NCI-H345 treated with DMSO at 0.1 percent for 48 hours (cell line): ENCODE data around the gene PCDH9.

Source experiments
- DNase-seq: peaks from one replicate; lab custom pipeline; 2025; ENCODE audit not compliant: unreplicated experiment; lab: John Stamatoyannopoulos, UW

The PCDH9 gene

DNA sequence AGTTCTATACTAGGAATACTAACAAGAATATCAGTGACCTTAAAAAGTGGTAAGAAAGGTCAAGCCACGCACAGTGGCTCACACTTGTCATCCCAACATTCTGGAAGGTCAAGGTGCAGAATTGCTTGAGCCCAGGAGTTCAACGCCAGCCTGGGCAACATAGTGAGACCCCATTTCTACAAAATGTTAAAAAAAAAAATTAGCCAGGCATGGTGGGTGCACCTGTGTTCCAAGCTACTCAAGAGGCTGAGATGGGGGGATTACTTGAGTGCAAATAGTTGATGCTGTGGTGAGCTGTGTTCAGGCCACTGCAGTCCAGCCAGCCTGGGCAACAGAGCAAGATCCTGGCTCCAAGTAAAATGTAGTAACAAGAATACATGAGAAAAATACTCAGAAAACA lies 61.8 kb downstream of the PCDH9 start:
- no peak for DNase-seq

DNA sequence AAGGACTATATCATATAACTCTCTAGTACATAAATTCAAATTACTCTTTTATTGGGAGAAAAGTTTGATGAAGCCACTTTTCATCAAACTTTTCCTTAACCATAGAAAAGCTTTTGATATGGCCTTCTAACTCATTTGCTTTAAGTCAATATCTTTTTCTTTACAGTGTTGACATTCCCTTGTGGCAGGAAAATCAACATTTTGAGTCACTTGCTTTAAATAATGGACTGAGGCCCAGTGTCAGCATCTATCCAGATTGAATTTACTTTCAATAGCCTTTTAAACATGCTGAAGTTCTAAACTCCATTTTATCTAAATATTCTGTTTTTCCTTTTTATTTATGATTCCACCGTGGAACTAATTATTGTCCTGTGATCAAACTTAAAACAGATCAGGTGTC lies 62.7 kb downstream of the PCDH9 start:
- DNase-seq, result no peak

DNA sequence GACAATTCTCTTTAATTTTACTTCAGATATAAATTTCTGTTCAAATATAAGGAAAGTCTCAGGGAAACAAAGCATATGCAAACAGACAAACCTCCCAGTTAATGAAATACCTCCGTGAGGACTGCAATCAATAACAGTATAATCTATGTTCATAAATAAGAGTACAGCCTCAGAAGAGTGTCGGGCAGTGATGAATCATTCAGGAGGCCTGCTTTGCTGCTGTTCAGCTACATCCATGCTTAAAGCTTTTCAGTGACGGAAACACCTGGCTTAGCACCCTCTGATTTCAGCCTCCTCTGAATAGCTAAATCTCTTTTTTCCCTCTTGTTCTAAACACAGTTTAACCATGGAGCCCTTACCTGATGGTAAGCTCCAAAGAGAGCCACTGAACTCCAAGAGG lies 69.0 kb downstream of the PCDH9 start:
- DNase-seq, result no peak

DNA sequence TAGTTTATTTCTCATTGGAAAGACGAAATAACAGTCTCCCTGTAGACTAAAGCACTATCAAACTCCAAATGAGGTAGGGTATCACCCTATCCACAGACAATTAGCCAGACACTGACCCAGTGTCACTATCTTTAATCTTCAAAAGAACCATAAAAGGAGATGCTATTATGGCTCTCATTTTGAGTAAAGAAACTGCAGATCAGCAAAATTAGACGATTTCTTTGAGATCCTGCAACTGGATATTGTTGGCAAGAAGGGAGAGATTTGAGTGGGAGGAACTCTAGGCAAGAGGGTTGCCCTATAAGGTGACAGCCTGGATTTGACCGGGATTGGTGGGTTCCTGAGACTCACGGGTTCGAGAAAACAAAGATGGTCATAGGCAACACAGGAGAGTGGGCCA lies 71.2 kb downstream of the PCDH9 start:
- no peak for DNase-seq

DNA sequence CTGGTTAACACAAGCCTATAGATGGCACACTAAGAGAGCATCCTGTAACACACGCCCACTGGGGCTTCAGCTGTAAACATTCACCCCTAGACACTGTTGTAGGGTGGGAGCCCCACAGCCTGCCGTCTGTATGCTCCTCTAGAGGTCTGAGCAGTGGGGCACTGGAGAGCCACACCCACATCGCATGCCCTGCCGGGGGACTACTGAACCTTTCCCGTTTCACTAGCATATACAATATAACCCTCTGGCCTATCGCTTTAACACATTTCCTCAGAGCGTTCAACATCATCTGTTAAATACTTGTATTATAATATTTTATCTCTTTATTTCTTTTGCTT lies 73.4 kb downstream of the PCDH9 start:
- DNase-seq, result no peak

DNA sequence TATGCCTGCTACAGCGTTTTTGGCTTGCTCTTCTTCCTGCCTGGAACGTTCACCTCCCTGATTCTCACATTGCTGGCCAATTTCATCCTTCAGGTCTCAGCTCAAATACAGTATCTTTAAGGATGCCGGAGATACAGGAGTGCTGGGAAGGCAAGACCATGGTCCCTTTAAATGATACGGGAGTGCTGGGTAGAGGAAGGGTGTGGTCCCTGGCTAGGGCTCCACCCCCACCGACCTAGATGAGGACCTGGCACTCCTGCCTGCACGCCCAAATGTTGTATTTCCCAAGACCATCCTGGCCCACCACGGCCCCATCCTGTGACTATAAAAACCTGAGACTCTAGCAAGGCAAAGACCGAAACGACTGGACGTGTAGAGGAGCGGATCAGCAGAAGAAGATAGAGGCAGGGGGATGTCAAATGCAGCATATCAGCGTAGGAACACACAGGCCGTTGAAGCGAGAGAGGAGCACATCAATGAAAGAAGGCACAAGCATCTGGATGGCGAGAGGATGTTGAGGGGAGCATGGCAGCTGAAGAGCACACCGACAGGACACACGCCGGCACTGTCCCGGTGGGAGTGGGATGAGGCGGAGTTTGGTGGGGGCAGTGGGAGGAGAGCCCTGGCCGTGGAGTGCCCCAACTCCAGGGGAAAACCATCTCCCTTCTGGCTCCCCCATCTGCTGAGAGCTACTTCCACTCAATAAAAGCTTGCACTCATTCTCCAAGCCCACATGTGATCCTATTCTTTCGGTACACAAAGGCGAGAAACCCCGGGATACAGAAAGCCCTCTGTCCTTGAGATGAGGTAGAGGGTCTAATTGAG lies 74.0 kb downstream of the PCDH9 start:
- DNase-seq, result no peak

DNA sequence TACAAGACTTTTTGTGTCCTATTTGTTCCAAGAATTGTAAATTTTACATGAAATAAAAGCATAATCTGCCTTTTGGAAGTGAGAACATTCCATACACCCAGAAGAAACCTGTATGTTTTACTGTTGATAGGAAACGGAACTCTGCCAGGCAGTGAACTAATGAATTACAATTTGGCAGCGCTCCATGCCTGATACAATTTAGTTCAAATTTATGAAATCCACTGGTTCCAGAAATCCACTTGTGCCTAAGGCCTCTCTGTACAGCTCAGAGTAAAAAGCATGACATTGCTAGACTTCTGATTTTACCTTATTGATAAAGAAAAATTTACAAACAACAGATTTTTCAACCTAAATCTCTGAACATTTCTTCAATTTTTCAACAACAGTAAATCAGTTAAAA lies 78.1 kb downstream of the PCDH9 start:
- DNase-seq, result no peak

DNA sequence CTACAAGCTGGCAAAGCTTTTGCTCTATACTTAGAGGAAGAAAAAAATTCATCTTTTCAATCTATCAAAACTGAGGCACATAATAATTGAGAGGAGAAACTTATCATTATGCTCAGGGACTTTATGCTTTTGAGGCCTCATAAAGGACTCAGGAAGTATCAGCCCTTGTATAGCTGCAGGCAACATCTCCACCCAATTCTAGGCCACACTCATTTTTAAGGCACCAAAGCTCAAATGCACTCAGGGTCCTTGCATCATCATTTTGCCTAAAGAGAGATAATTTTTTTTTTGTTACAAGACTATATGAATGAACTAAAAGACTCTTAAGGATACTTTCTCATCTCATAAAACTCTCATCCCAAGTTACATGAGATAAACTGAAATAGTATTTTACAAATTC lies 78.5 kb downstream of the PCDH9 start:
- DNase-seq, result no peak

DNA sequence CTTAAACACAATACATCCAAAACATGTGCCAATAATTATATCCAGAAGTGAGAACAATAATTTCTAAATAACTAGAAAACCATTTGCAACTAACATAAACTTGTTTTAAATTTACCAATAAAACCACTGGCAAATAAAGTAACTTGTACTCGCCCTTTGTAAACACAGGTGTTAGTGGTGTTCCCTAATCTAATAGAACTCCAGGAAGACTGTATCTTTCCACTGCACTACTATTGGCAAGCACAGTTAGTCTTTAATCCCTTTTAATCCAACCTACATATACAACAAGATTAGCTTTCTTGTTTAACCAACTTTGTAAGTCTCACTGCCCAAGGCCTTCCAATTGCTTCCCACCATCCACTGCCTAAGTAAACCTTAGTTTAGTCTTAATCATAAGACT lies 79.5 kb downstream of the PCDH9 start:
- no peak for DNase-seq

DNA sequence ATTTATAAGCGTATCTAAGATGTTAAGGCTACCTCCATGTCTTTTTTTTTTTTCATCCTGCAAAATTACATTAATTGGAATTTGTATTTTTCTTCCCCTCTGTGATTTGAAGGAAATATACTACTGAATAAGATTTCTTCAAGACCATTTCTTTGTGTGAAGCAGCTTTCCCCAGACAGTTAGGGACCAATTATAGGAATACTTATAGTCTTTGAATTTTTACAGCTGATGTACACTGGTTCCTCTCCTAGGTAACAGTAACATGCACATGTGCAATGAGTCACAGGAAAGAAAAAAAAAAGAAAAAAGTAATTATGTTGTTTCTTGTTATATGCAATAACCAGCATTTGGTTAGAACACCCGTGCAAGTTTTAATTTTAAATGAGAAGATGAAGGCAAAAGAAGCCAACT lies 82.0 kb downstream of the PCDH9 start:
- DNase-seq, result no peak

DNA sequence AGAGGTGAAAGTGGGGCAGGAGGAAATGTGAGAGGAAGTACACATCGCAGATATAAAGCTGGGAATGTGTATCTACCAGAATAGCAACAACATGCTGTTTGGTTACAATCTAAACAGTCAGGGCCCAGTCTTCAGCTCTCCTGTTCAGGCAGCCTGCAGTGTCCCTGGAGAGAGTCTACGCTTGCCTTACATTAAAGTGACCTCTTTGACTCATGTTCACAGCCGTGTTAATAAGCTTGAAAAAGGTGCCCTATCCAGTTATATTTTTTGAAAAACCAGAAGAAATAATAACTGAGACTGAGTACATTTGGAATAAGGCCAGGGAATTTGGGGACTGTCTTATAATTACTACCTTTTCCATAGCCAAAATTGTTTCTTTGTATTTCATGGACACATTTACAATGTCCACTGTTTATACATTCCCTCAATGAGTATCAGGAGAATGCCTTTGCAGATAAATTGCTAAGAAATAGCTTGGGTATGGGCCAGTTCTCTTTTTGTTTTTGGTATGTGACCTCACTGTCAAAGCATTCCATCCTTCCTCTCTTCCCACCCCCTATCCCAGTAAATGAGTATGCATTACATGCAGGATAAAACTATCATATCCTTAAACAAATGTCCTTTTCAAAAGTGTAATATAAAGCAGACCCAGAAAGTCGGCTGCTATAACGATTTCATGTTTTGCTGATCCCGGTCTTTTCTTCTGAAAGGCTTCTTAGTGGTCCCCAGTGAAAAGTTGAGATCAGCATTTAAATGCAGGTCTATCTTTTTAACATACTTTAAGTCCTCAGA lies 82.6 kb downstream of the PCDH9 start:
- DNase-seq, result no peak

DNA sequence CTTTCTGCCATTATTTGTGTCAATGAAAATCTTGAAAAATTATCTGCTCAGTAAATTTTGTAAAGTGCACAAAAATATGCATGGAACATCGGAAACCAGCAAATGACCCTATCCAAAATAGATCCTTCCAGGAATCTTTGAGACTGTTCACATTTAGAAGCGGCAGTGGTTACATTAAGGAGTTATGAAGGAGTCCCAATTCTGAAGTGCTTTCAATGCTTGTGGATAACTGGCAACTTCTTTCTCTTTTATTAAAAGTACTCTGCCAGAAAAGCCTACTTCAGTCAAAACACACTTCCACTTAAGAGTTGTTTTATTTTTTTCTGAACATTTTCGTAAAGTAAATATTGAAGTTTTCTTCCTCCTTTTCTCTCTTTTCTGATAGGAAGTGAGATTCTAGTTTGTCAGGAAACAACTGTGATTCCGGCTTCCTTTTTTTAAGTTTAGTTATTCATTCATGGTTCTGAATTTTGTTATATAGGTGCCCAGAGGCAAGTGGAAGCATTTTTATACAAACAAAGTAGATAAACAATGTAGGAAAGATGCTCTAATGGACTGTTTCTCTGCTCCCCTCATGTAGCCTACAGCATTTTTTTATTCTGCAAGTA lies 83.5 kb downstream of the PCDH9 start:
- no peak for DNase-seq

DNA sequence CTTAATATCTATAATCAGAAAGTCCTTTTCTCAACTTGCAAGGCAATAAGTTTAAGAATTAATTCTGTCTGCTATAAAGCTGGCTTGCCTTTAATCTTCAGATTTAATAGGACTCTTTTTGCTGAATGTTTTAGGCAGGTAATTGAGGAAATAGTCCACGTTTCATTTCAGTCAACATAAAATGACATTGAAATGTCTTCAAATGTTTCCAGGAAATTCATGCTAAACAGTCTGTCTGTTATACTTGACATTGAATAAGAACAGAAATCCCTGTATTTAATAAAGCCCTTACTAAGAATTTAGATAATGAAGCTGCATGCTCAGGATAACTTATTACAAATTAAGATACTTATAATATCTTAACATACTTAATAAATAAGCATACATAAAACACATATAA lies 84.2 kb downstream of the PCDH9 start:
- DNase-seq, result no peak

DNA sequence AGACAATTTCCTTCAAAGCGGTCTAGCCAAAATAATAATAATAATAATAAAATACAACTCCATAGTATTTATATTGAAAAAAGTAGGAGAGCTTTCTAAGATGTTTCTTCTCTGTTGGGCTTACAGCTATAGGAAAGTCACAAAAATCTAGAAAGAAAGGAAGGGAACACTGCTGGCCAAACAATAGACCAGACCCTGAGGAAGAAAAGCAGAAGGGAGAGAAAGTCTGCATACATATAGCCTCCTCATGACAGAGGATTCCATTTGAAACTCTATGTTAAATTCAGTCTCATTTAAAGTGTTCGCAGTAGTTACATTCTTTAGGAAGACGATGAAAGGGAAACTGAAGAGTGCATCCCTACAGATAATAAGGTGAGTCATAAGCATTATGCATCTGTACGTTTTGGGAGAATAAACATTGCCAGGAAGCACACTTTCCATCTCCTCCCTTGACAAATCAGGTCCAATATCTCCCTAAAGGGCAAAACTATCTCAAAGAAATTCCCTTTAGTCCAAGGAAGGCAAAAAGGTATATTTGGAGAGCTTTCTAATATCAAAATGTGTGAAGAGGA lies 86.5 kb downstream of the PCDH9 start:
- DNase-seq, result no peak

DNA sequence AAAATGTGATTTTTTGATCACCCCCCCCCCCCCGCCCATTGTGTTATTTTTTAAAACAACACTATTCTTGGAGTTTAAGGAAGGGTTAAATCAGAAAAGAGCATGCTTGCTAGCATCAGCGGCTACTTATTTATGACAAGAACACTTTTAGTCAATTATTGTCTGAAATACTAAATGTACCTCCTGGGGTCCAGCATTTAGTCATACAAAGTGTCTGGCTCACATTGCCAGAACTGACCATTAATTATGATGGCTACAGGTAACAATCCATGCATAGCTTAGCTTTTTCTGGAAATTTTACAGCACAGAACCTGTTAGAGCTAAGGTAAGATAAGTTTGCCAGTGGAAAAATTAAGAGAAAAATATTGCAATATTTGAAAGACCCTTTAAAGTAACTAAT lies 90.1 kb downstream of the PCDH9 start:
- DNase-seq, result no peak

DNA sequence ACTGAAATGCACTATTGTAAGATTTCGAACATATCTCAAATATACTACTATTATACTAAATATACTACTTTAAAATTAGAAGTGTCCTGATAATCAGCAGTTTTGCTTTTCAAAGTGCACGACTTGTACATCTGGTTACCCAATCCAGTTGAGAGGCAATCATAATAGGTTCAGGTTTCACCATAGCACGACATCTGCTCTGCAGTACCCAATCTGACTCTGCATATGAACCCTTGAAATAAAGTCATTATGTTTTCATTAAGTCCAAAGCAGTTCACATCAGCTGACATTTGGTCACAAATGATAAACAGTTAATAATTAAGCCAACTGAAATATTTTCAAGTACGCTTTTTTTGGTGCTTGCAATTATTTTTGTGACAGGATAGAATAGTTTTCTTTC lies 90.6 kb downstream of the PCDH9 start:
- DNase-seq, result no peak

DNA sequence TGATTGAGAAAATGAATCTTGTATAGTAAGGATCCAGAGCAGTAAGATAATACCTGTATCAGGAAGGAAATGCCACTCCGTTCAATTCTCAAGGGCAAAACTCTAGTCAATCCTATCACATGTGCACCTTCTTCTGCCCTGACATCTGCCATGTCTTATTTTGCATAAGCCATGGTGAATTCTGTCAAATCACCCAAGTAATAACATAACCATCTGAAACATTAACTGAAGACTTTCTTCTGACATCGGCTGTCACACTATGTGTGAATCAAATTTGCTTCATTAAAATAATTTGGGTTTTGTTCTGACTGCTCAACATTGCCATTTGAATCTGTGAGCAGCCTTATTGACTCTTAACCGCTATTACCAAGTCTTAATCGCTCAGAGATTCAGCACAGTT lies 91.2 kb downstream of the PCDH9 start:
- DNase-seq, result no peak

DNA sequence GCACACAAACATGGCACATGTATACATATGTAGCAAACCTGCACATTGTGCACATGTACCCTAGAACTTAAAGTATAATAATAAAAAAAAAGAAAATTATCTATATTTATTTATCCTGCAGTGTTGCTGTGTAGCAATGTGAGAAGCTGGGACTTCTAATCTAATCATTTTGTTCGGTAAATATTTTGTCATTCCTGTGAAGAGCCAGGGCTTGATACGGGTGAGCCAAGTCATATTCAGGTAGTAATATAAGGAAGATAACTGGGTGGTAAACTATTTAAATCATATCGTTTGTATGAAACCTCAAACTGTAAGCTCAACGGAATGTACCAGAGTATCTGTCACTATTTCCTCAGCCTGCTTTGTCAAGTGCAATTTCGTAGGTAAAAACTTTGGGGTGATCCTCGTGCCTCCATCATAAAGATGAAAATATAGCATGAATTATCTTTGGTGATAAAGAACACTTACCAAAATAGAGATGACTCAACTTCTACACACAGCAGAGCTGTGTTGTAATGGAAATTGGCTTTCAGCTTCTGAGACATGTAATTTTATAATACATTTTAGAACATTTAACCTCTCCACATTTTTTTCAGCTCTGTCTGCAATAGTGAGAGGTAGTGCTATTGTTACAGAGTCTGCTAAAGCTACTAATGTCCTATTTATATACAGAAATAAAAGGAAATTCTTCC lies 92.9 kb downstream of the PCDH9 start:
- DNase-seq, result no peak

DNA sequence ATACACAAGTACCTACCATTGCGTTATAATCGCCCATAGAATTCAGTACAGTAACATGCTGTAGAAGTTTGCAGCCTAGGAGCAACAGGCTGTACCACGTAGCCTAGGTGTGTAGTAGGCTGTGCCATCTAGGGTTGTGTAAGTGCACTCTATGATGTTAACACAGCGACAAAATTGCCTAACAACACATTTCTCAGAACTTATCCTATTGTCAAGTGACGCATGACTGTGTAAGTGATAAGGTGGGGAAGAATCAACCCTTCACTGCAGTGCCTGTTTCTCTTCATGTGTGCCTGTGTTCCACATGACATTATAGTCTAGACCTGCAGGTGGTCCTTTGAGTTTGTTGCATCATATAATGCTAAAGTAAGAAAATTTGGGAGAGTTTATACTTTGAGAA lies 94.0 kb downstream of the PCDH9 start:
- DNase-seq, result no peak

DNA sequence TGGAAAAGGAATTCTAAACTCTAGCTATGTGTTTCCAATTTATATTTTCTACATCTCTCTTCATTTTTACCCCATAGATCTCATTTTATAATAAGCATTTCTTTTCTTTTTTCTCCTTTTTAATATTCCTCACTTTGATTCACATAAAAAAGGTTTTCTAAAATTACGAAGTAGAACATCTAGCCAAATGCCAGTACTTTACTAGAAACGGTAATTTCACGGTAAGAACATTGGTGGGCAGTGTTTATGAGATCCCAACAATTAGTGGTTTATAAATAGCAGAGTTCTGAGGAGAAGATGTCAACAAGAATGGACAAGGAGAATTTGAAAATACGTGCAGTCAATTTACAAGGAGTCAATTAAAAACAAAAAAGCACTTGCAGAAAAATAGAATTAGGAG lies 94.8 kb downstream of the PCDH9 start:
- DNase-seq, result no peak

DNA sequence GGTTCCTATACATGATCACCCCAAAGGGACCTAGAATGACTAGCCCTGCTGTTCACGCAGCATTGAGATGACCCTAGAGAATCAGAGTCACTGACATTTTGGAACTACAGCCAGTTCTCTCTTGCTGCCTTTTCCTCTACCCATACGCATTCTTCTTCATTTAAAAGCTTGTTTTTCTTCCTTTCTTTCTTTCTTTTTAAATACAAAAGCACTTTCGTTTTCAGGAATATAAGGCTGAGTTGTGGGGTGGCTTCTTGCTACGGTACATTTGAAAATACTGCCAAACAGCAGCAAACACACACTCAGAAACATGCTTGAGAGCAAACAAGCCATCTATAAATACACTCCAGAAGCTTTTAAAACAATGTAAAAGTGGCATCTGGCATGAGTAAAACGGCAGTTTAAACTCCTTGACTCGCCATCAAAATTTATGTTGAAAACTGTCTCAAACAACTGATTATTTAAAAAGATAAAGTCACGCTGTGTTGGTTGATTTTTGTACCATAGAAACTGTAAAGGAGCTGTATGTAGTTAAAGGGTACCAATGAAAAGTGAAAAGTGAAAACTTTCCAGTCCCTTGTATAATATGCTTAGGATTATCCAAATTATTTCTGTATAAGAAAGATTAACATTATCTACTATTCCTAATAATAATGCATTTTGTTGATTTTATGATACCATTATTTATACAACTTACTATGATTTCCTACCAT lies 95.6 kb downstream of the PCDH9 start:
- peak; percentile 77 for DNase-seq
